Loucy (cell line): ENCODE data around the gene GZMM.

Experiments
- H2AFZ ChIP-seq: fragments of 200-600 bp; sonication (generic); 2 replicates; pipeline ENCODE4 v1.6.0; 2016; ENCODE audit warnings: antibody characterized with exemption, mild to moderate bottlenecking, low read length, moderate library complexity
- H3F3A ChIP-seq: fragments of 200-600 bp; 2 replicates; pipeline ENCODE4 v1.6.0; 2016; ENCODE audit warnings: antibody characterized with exemption, low read depth, mild to moderate bottlenecking
- H3K27me3 ChIP-seq: fragments of 200-600 bp; sonication (generic); 2 replicates; pipeline ENCODE4 v1.6.1; 2014; ENCODE audit warnings: low read length, mild to moderate bottlenecking; ENCODE audit not compliant: insufficient read depth, poor library complexity, severe bottlenecking
- H3K36me3 ChIP-seq: fragments of 200-600 bp; sonication (generic); 2 replicates; pipeline ENCODE4 v1.6.1; 2016; ENCODE audit warnings: low read length; ENCODE audit not compliant: insufficient read depth
- H3K4me1 ChIP-seq: fragments of 200-600 bp; sonication (generic); 2 replicates; pipeline ENCODE4 v1.5.1; 2014; ENCODE audit warnings: low read length, mild to moderate bottlenecking; ENCODE audit not compliant: insufficient read depth, poor library complexity, severe bottlenecking
- H3K4me2 ChIP-seq: fragments of 200-600 bp; sonication (generic); 2 replicates; pipeline ENCODE4 v1.6.0; 2014; ENCODE audit warnings: antibody characterized with exemption, low read length, low read depth, mild to moderate bottlenecking; ENCODE audit not compliant: poor library complexity, severe bottlenecking
- H3K4me3 ChIP-seq: fragments of 200-600 bp; sonication (generic); 2 replicates; pipeline ENCODE4 v1.5.1; 2014; ENCODE audit warnings: low read length, mild to moderate bottlenecking, mixed read lengths; ENCODE audit not compliant: poor library complexity, severe bottlenecking
- H3K79me2 ChIP-seq: fragments of 200-600 bp; sonication (generic); 2 replicates; pipeline ENCODE4 v1.6.1; 2014; ENCODE audit warnings: low read length; ENCODE audit not compliant: insufficient read depth
- H3K9ac ChIP-seq: fragments of 200-600 bp; sonication (generic); 2 replicates; pipeline ENCODE4 v1.6.0; 2014; ENCODE audit warnings: mild to moderate bottlenecking, low read depth, low read length, moderate library complexity; ENCODE audit not compliant: poor library complexity, severe bottlenecking
- H3K9me2 ChIP-seq: fragments of 200-600 bp; sonication (generic); replicated peaks from 2 replicates; pipeline ENCODE4 v1.6.1; 2016; ENCODE audit warnings: low read depth, low read length, mixed read lengths
- H3K9me3 ChIP-seq: fragments of 200-600 bp; sonication (generic); 2 replicates; pipeline ENCODE4 v1.6.1; 2014; ENCODE audit warnings: mild to moderate bottlenecking, antibody characterized with exemption, low read length, low read depth; ENCODE audit not compliant: insufficient read depth
- H4K20me1 ChIP-seq: fragments of 200-600 bp; sonication (generic); 2 replicates; pipeline ENCODE4 v1.6.0; 2014; ENCODE audit warnings: antibody characterized with exemption, low read length, mild to moderate bottlenecking; ENCODE audit not compliant: insufficient read depth, poor library complexity, severe bottlenecking
- CTCF ChIP-seq: fragments of 200-600 bp; sonication (generic); conservative IDR thresholded peaks from 2 replicates; pipeline ENCODE4 v1.5.1; 2014; ENCODE audit warnings: mild to moderate bottlenecking, antibody characterized with exemption, low read length
- EZH2phosphoT487 ChIP-seq: fragments of 200-600 bp; IDR thresholded peaks from 2 replicates; pipeline ENCODE4 v1.6.1; 2018; ENCODE audit warnings: antibody characterized with exemption, mild to moderate bottlenecking, moderate library complexity, borderline replicate concordance

GZMM gene

GRCh38 chr19:554817-555216 lies 11.0 kb downstream of the GZMM start:
- H3K4me3 ChIP-seq, result no peak overlapping the region
- no peaks in the 10 kb centered on the region for H3K9me3 ChIP-seq
- no peaks in the 10 kb centered on the region for H4K20me1 ChIP-seq
- H3K36me3 ChIP-seq, result no peaks in the 10 kb centered on the region
- no peaks in the 10 kb centered on the region for H3K4me1 ChIP-seq
- no peaks in the 10 kb centered on the region for H3K9me2 ChIP-seq
- no peak overlapping the region for H3K9ac ChIP-seq
- H3F3A ChIP-seq, result no peaks in the 10 kb centered on the region
- no peak overlapping the region for H3K4me2 ChIP-seq
- no peak overlapping the region for H2AFZ ChIP-seq
- TF ChIP-seq CTCF, result no peak
- no peak for TF ChIP-seq EZH2phosphoT487
- H3K79me2 ChIP-seq, result no peaks in the 10 kb centered on the region
- no peaks in the 10 kb centered on the region for H3K27me3 ChIP-seq

GRCh38 chr19:555474-555808 lies 11.6 kb downstream of the GZMM start:
- Histone ChIP-seq H3K36me3 (no peaks in the 10 kb centered on the region), H3K79me2 (no peaks in the 10 kb centered on the region), H3K4me1 (no peaks in the 10 kb centered on the region), H3K9me2 (no peaks in the 10 kb centered on the region), H3K9ac (no peak overlapping the region), H3K27me3 (no peaks in the 10 kb centered on the region), H4K20me1 (no peaks in the 10 kb centered on the region), H3K4me2 (no peak overlapping the region), H3K4me3 (no peak overlapping the region), H3F3A (no peaks in the 10 kb centered on the region), H2AFZ (no peak overlapping the region), H3K9me3 (no peaks in the 10 kb centered on the region)
- TF ChIP-seq CTCF (no peak), EZH2phosphoT487 (no peak)

- Histone ChIP-seq H3K9me3 (no peaks in the 10 kb centered on the region), H3K4me3 (no peak overlapping the region), H2AFZ (no peak overlapping the region), H3K4me2 (no peak overlapping the region), H3K27me3 (no peaks in the 10 kb centered on the region), H3K9me2 (no peaks in the 10 kb centered on the region), H3K9ac (no peak overlapping the region), H3K79me2 (no peaks in the 10 kb centered on the region), H3F3A (no peaks in the 10 kb centered on the region), H3K36me3 (no peaks in the 10 kb centered on the region), H4K20me1 (no peaks in the 10 kb centered on the region), H3K4me1 (no peaks in the 10 kb centered on the region)
- TF ChIP-seq CTCF, result no peak
- TF ChIP-seq EZH2phosphoT487, result no peak
Measured at GRCh38 chr19:556611-557382, 12.9 kb downstream of the GZMM start.
